NCI-H146 treated with DMSO at 0.1 percent for 48 hours (cell line): ENCODE measurements around the gene ELOA2.
"Not testable (repeated sequence)": the region's sequence is repeated elsewhere in the genome, so short reads cannot be mapped to it uniquely, and the experiment has no call there.

Experiments used
- DNase-seq: peaks from one replicate; lab custom pipeline; 2025; ENCODE audit not compliant: unreplicated experiment; lab: John Stamatoyannopoulos, UW

ELOA2 gene

DNA sequence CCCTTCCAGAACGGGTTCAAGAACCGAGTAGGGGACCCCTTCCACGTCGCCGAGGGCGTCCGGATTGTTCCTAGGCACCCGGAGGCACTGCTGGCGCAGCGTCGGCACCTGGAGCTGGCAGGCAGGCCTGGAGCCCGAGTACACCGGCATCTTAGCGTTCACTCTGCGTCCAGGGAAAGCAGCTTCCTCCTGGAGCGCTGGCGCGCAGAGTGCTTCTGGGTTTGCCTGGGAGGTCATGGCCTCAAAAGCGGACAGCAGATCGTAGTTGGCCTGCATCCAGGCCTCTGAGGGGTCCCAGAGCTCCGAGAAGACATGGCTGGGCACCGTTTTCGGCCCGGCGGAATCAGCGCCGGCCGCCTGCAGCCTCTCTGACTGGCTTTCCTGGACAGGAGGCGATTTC is 12.6 kb downstream of the ELOA2 start:
- not testable (repeated sequence) for DNase-seq

DNA sequence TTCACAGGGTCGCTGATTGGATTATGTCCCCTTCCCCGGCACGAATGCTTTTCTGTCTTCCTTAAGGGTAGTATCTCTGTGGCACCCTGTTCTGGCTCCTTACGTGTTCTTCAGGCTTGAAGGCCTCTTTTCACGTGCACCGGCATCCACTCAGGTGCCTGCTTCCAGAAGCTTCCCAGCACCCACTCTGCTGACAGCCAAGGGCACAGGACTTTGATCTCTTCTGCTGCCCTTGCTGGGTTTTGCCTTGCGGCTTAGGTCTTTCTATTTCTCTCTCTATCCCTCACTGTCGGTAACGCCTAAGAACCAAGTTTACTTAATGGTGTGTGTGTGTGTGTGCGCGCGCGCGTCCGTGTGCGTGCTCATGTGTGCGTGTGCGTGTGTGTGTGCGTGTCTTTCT is 14.7 kb downstream of the ELOA2 start:
- not testable (repeated sequence) for DNase-seq

- not testable (repeated sequence) for DNase-seq
Measured at GRCh38 chr18:47019870-47020269, 15.6 kb downstream of the ELOA2 start.
